DMS 273 (cell line): ENCODE results near the gene TMEM69.
"Not testable (repeated sequence)": the region's sequence is repeated elsewhere in the genome, so short reads cannot be mapped to it uniquely, and the experiment has no call there.

Experiments used
- DNase-seq: peaks from one replicate; lab custom pipeline; 2025; ENCODE audit not compliant: unreplicated experiment; lab: John Stamatoyannopoulos, UW

The TMEM69 gene

GRCh38 chr1:45677751-45678245 lies 10.2 kb upstream of the TMEM69 start:
- no peak for DNase-seq

GRCh38 chr1:45678489-45678888 lies 9.5 kb upstream of the TMEM69 start:
- DNase-seq, result no peak

GRCh38 chr1:45679123-45679522 lies 8.9 kb upstream of the TMEM69 start:
- DNase-seq, result no peak

GRCh38 chr1:45682942-45683341 lies 5.0 kb upstream of the TMEM69 start:
- no peak for DNase-seq

- DNase-seq, result no peak
These were observed 3.6 kb upstream of the TMEM69 start for GRCh38 chr1:45684402-45684801.

GRCh38 chr1:45685308-45686014 lies 2.5 kb upstream of the TMEM69 start:
- peak; percentile 63 for DNase-seq

- peak; percentile 78 for DNase-seq
These were observed 2.0 kb upstream of the TMEM69 start for GRCh38 chr1:45686015-45686287.

- peak; percentile 98 for DNase-seq
These were observed 1.5 kb upstream of the TMEM69 start, which contains the start of gene GPBP1L1 for GRCh38 chr1:45686288-45687013. TSS of gene GPBP1L1 (minus strand) at chr1:45686533. CDS start at chr1:45659087, 27,446 bp downstream.

- peak; percentile 99 for DNase-seq
These were observed 797 bp upstream of the TMEM69 start for GRCh38 chr1:45687014-45687753.

- DNase-seq, result not testable (repeated sequence)
These were observed 5.8 kb downstream of the TMEM69 start for GRCh38 chr1:45693811-45694210.

- no peak for DNase-seq
These were observed 6.8 kb downstream of the TMEM69 start for GRCh38 chr1:45694823-45695222.

GRCh38 chr1:45704637-45705036 lies 16.7 kb downstream of the TMEM69 start:
- no peak for DNase-seq

- DNase-seq, result no peak
These were observed 25.7 kb downstream of the TMEM69 start for GRCh38 chr1:45713711-45714110.

- DNase-seq, result no peak
These were observed 28.7 kb downstream of the TMEM69 start for GRCh38 chr1:45716700-45717099.

- DNase-seq, result not testable (repeated sequence)
These were observed 29.4 kb downstream of the TMEM69 start for GRCh38 chr1:45717386-45717785.

- DNase-seq, result no peak
These were observed 30.3 kb downstream of the TMEM69 start for GRCh38 chr1:45718289-45718688.

- no peak for DNase-seq
These were observed 33.2 kb downstream of the TMEM69 start for GRCh38 chr1:45721207-45721606.

- no peak for DNase-seq
These were observed 34.8 kb downstream of the TMEM69 start for GRCh38 chr1:45722809-45723208.

- no peak for DNase-seq
These were observed 35.4 kb downstream of the TMEM69 start for GRCh38 chr1:45723248-45723930.

- not testable (repeated sequence) for DNase-seq
These were observed 38.0 kb downstream of the TMEM69 start for GRCh38 chr1:45726007-45726406.

GRCh38 chr1:45730075-45730779 lies 42.2 kb downstream of the TMEM69 start:
- DNase-seq, result no peak
